ENCODE data around the gene EMP2.
"Not testable (repeated sequence)": the region's sequence is repeated elsewhere in the genome, so short reads cannot be mapped to it uniquely, and the experiment has no call there.

Gene EMP2

DNA sequence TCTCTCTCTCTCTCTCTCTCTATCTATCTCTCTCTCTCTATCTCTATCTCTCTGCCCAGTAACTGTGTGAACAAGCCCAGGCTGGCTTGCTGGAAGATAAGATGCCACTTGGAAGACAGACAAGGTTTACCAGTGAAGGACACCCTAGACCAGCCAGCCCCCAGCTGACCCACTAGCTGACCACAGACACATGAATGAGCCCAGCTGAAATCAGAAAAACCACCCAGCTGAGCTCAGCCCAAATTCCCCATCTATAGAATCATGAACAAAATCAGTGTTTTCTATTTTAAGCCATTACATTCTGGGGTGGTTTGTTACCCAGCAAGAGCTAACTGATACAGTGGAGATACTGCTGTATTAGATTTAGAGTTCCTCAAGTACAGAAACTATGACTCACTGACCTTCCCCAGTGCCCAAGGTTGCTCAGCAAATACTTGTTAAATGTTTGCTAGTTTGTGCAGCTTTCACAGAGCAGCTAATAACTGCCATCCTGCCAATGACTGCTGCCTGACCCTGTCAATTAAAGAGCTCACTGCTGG lies 18.0 kb downstream of the EMP2 start:
- no peaks in the 10 kb centered on the region for H3K9me3 ChIP-seq (ENCODE audit: severe bottlenecking)
- ATAC-seq (ENCODE audit: low read depth), result no peak
- TF ChIP-seq, protein P1, sequence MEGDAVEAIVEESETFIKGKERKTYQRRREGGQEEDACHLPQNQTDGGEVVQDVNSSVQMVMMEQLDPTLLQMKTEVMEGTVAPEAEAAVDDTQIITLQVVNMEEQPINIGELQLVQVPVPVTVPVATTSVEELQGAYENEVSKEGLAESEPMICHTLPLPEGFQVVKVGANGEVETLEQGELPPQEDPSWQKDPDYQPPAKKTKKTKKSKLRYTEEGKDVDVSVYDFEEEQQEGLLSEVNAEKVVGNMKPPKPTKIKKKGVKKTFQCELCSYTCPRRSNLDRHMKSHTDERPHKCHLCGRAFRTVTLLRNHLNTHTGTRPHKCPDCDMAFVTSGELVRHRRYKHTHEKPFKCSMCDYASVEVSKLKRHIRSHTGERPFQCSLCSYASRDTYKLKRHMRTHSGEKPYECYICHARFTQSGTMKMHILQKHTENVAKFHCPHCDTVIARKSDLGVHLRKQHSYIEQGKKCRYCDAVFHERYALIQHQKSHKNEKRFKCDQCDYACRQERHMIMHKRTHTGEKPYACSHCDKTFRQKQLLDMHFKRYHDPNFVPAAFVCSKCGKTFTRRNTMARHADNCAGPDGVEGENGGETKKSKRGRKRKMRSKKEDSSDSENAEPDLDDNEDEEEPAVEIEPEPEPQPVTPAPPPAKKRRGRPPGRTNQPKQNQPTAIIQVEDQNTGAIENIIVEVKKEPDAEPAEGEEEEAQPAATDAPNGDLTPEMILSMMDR (IDR thresholded peaks at IDR 0.05; ENCODE audit: poor library complexity, severe bottlenecking), result no peak

DNA sequence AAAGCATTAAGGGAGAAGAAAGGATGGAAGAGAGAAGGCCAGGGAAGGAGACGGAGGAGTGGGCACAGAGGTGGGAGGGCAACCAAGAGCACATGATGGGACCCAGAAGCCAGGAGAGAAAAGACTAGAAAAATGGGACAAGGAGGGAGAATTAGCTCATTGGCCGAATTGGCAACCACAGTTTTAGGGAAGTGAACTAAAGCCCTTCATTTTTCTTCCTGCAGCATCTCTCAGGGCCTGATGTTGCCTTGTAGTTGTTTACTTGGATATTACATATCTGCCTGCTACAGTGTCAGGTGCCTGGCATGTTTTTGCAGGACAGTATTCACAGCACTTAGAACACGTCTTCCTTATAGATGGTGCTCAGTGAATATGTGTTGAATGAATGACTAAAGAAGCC lies 19.0 kb downstream of the EMP2 start:
- Histone ChIP-seq H3K9me3 (ENCODE audit: severe bottlenecking) (no peaks in the 10 kb centered on the region), H3K36me3 (ENCODE audit: low read depth) (no peaks in the 10 kb centered on the region), H3K27me3 (ENCODE audit: insufficient read depth, poor library complexity, severe bottlenecking) (no peaks in the 10 kb centered on the region), H3K4me1 (ENCODE audit: insufficient read depth, poor library complexity, severe bottlenecking) (no peaks in the 10 kb centered on the region), H3K4me3 (ENCODE audit: severe bottlenecking) (no peak overlapping the region), H3K27ac (ENCODE audit: poor library complexity, severe bottlenecking) (no peak overlapping the region)
- ATAC-seq (ENCODE audit: low read depth), result no peak
- TF ChIP-seq, protein P1 (IDR thresholded peaks at IDR 0.05; ENCODE audit: poor library complexity, severe bottlenecking), result no peak
- no peak for DNase-seq (ENCODE audit: low spot score)

More for the DNA sequence above, 18.0 kb downstream of the EMP2 start:
- DNase-seq (ENCODE audit: low spot score), result no peak
- Histone ChIP-seq H3K27ac (ENCODE audit: poor library complexity, severe bottlenecking) (no peak overlapping the region), H3K27me3 (ENCODE audit: insufficient read depth, poor library complexity, severe bottlenecking) (no peaks in the 10 kb centered on the region), H3K36me3 (ENCODE audit: low read depth) (peaks cover 3% of the 10 kb centered on the region; the same call in 1 of the 2 replicates), H3K4me1 (ENCODE audit: insufficient read depth, poor library complexity, severe bottlenecking) (no peaks in the 10 kb centered on the region), H3K4me3 (ENCODE audit: severe bottlenecking) (no peak overlapping the region)

DNA sequence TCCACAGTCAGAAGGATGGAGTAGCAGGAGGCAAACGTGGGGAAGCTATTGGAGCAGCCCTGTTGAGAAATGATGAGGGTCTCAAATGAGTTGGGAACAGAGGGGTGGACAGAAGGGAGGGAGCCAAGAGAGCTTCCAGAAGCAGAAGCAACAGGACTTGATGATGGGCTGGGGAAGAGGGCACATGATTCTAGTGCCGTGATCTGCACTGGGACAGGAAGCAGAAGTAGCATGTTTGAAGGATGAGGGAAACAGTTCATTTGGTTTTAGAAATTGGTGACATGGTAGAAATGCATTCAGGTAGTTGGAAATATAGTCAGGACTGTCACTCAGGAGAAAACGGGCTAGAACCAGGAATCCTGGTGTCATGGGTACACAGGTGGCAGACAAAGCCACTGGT lies 19.4 kb downstream of the EMP2 start:
- Histone ChIP-seq H3K4me3 (ENCODE audit: severe bottlenecking) (no peak overlapping the region), H3K36me3 (ENCODE audit: low read depth) (no peaks in the 10 kb centered on the region), H3K9me3 (ENCODE audit: severe bottlenecking) (no peaks in the 10 kb centered on the region), H3K4me1 (ENCODE audit: insufficient read depth, poor library complexity, severe bottlenecking) (no peaks in the 10 kb centered on the region), H3K27ac (ENCODE audit: poor library complexity, severe bottlenecking) (no peak overlapping the region), H3K27me3 (ENCODE audit: insufficient read depth, poor library complexity, severe bottlenecking) (no peaks in the 10 kb centered on the region)
- TF ChIP-seq, protein P1 (IDR thresholded peaks at IDR 0.05; ENCODE audit: poor library complexity, severe bottlenecking), result no peak
- ATAC-seq (ENCODE audit: low read depth) (no peak), DNase-seq (ENCODE audit: low spot score) (no peak)

DNA sequence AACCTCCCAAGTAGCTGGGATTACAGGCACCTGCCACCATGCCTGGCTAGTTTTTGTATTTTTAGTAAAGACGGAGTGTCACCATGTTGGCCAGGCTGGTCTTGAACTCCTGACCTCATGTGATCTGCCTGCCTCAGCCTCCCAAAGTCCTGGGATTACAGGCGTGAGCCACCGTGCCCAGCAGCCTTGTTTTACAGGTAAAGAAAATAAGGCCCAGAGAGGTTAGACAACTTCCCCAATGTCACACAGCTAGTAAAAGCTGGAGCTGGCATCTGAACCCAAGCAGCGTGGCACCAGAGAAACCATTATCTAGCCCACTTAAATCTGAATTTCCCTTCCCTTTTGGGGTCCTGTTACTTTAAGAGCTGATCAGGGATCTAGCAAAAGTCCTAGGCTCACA lies 20.6 kb downstream of the EMP2 start:
- not testable (repeated sequence) for DNase-seq (ENCODE audit: low spot score); H3K36me3 ChIP-seq (ENCODE audit: low read depth); H3K27me3 ChIP-seq (ENCODE audit: insufficient read depth, poor library complexity, severe bottlenecking); H3K9me3 ChIP-seq (ENCODE audit: severe bottlenecking); H3K27ac ChIP-seq (ENCODE audit: poor library complexity, severe bottlenecking); H3K4me3 ChIP-seq (ENCODE audit: severe bottlenecking); ATAC-seq (ENCODE audit: low read depth); H3K4me1 ChIP-seq (ENCODE audit: insufficient read depth, poor library complexity, severe bottlenecking)

DNA sequence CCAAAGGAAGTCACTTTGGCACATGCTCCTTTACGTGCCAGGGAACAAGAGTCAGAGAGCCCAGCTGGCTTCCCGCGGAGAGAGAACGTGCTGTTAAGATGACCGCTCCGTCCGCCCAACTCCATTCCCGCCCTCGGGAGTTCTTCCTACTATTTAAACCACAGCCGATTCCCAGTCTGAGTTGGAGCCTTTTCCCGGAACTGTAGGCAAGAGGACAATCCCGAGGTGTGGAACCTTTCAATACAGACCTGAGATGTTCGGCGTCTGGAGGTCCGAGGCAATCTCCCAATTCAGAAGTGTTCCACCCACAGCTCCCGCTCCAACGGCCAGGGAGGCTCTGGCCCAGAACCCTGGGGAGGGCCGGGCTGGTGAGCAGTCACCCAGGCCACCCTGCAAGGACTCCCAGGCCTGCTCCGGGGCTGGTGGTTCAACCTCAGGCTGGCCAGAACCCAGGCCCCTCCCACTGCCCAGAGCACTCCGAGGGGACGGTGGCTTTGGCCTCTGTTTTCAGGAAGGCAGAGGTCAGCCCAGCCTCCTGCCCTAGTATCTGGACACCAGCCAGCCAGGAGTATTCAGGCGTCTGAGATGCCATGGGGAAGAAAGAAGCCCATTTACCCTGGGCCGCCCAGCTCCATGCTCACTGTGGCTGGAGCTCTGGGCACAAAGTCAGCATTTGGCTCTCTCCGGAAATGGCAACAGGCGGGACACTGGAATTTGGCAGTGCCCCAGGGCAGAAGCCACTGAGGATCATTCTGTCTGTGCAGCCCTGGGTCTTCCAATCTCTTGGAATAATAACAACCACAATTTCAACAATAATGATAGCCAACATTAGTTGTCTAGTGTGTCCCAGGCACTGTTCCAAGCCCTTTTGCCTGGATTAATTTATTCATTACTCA lies 21.4 kb downstream of the EMP2 start:
- DNase-seq (ENCODE audit: low spot score) (no peak), ATAC-seq (ENCODE audit: low read depth) (no peak)
- H3K27ac ChIP-seq (ENCODE audit: poor library complexity, severe bottlenecking), result no peak overlapping the region
- no peaks in the 10 kb centered on the region for H3K27me3 ChIP-seq (ENCODE audit: insufficient read depth, poor library complexity, severe bottlenecking)
- H3K36me3 ChIP-seq (ENCODE audit: low read depth), result no peaks in the 10 kb centered on the region
- TF ChIP-seq, protein P1 (IDR thresholded peaks at IDR 0.05; ENCODE audit: poor library complexity, severe bottlenecking), result no peak
- H3K4me1 ChIP-seq (ENCODE audit: insufficient read depth, poor library complexity, severe bottlenecking), result no peaks in the 10 kb centered on the region
- no peaks in the 10 kb centered on the region for H3K9me3 ChIP-seq (ENCODE audit: severe bottlenecking)
- no peak overlapping the region for H3K4me3 ChIP-seq (ENCODE audit: severe bottlenecking)
